T-helper 2 cell (primary cell): ENCODE data around the gene HRC.
"Not testable (repeated sequence)": the region's sequence is repeated elsewhere in the genome, so short reads cannot be mapped to it uniquely, and the experiment has no call there.

Source experiments
- DNase-seq, 5 experiments: peaks; one replicate each; pipeline versions ENCODE4 v3.0.0 to v3.0.0-alpha.2; 2012 to 2022
- total RNA-seq, 2 donors: gene quantifications; one replicate each; lab custom pipeline; 2026; lab: John Stamatoyannopoulos, UW

HRC gene, protein sequence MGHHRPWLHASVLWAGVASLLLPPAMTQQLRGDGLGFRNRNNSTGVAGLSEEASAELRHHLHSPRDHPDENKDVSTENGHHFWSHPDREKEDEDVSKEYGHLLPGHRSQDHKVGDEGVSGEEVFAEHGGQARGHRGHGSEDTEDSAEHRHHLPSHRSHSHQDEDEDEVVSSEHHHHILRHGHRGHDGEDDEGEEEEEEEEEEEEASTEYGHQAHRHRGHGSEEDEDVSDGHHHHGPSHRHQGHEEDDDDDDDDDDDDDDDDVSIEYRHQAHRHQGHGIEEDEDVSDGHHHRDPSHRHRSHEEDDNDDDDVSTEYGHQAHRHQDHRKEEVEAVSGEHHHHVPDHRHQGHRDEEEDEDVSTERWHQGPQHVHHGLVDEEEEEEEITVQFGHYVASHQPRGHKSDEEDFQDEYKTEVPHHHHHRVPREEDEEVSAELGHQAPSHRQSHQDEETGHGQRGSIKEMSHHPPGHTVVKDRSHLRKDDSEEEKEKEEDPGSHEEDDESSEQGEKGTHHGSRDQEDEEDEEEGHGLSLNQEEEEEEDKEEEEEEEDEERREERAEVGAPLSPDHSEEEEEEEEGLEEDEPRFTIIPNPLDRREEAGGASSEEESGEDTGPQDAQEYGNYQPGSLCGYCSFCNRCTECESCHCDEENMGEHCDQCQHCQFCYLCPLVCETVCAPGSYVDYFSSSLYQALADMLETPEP
- total RNA-seq = 0 reads per million in 2 donors

DNA sequence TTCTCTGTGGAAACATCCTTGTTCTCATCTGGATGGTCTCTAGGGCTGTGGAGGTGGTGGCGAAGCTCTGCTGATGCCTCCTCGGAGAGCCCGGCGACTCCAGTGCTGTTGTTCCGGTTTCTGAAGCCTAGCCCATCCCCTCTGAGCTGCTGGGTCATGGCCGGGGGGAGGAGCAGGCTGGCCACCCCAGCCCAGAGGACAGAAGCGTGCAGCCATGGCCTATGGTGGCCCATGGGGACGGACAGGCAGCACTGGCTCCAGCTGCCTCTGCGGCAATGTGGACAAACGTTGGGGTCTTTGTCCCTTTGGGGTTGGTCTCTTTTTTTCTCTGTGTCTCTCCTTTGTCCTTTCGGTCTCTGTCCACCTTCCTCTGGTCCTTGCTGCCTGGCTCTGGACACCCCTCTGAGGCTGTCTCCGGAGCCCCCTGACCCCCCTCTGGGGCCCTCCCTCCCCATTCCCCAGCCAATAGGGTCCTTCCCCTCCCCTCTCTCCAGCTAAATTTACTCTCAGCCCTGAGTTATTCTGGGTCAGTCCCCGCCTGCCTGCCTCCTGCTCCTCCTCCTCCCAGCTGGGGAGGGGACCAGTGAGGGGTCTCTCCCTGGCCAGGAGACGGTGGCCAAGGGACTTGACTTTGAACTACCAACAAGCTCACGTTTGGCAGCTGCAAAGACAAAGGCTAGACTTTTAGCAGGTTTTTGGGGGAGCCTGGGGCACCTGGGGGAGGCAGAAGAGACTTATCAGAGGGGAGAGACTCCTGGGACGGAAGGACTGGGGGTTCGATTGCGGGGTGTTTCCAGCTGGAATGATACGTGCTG lies at the start of gene HRC:
Gene HRC (minus strand): TSS at position 392 of the 815 bp plus-strand sequence. CDS start 159 bp downstream, at position 233.
- no peak for DNase-seq

DNA sequence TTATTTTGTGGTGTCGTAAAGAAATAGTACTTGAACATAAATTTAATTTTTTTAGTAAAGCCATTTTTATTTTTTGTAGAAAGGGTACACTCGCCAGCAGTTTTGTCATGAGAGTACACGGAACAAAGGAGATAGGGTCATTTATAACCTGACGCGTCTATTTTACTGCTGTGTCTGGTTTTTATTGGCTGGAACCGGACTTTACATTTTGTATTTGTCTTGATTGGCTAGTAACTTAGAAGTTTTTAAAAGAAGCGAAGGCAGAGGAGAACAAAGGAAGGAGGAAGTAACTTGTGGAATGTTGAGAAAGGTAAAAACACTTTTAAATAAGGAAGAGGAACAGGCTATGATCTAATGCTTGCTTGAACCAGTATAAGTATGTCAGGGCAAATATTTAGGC lies 45.8 kb upstream of the HRC start:
- no peak for DNase-seq

DNA sequence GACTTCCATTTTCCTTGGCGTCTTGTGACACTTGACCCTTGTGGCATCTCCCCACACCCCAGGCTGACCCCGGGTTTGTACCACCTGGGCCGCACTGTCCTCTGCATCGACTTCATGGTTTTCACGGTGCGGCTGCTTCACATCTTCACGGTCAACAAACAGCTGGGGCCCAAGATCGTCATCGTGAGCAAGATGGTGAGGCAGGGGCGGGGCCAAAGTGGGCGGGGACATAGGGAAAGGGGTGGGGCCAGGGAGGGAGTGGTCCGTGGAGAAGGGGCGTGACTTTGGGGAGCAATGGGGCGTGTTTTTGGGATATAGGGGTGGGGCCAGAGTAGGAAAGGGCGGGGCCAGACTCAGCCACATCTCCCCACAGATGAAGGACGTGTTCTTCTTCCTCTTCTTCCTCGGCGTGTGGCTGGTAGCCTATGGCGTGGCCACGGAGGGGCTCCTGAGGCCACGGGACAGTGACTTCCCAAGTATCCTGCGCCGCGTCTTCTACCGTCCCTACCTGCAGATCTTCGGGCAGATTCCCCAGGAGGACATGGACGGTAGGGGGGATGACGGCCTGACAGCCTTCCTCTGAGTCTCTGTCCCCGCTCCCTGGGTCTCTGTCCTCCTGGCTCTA lies 45.2 kb upstream of the HRC start:
- DNase-seq = no peak

DNA sequence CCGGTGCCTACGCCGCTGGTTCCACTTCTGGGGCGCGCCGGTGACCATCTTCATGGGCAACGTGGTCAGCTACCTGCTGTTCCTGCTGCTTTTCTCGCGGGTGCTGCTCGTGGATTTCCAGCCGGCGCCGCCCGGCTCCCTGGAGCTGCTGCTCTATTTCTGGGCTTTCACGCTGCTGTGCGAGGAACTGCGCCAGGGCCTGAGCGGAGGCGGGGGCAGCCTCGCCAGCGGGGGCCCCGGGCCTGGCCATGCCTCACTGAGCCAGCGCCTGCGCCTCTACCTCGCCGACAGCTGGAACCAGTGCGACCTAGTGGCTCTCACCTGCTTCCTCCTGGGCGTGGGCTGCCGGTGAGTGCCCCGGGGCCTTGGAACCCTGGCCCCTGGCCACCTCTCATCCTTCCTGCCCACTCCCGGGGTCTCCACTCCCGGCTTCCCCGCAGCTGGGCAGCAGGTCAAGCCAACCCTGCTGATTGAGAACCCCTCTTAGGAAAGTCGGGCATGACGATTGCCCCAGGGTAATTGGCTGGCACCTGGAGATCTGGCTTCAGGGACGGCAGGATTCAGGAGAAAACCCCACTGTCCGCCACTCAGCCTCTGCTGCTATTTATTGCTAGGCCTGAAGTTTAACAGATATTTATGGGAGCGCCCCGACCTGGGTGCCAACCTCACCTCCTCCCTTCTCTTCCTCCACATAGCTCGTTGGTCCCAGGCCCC lies 41.5 kb upstream of the HRC start:
- DNase-seq = no peak

DNA sequence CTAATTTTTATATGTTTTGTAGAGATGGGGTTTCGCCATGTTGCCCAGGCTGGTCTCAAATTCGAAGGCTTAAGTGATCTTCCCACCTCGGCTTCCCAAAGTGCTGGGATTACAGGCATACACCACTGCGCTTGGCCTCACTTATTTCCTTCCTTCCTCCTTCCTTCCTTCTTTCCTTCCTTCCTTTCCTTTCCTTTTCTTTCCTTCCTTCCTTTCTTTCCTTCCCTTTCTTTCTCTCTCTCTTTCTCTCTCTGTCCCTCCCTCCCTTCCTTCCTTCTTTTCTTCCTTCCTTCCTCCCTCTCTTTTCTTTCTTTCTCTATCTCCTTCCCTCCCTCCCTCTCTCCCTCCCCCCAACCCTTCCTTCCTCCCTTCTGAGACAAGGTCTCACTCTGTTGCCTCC lies 39.2 kb upstream of the HRC start:
- no peak for DNase-seq

DNA sequence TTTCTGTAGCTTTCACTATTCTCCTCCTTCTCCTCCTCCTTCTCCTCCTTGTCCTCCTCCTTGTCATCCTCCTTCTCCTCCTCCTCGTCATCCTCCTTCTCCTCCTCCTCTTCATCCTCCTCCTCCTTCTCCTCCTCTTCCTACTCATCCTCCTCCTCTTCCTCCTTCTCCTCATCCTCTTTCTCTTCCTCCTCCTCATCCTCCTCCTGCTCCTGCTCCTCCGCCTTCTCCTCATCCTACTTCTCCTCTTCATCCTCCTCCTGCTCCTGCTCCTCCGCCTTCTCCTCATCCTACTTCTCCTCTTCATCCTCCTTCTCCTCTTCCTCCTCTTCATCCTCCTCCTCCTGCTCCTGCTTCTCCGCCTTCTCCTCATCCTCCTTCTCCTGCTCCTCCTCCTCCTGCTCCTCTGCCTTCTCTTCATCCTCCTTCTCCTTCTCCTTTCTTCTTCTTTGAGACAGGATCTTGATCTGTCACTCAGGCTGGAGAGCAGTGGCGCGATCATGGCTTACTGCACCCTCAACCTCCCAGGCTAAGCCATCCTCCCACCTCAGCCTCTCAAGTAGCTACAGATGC lies 38.7 kb upstream of the HRC start:
- DNase-seq = no peak

DNA sequence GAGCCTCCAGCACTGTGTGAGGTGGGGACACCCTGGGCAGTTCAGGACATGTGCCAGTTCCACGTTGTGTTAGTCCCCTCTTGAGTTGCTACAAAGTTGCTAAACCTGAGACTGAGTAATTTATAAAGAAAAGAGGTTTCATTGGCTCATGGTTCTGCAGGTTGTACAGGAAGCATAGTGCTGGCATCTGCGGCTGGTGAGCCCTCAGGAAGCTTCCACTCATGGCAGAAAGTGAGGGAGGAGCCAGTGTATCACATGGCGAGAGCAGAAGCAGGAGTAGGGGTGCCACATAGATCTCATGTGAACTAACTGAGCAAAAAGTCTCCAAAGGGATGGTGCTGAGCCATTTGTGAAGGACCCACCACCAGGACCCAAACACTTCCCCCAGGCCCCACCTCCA lies 35.6 kb upstream of the HRC start:
- no peak for DNase-seq

DNA sequence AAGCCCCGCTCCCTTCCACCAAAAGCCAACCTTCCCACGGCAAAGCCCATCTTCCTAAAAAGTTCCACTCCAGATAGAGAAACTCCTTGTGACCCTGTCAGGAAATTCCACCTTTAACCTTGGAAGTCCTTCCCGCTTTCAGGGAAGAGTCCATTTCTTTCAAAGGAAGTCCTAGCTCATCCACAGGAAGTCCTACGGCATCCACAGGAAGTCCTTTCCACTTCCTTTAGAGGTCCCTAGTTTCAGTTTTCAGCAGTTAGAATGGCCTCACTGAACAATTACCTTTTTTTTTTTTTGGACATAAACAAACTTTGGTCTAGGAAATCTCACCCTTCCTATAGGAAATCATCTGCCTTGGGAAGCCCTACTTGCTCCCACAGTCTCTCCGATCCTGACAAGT lies 34.1 kb upstream of the HRC start:
- DNase-seq = no peak

DNA sequence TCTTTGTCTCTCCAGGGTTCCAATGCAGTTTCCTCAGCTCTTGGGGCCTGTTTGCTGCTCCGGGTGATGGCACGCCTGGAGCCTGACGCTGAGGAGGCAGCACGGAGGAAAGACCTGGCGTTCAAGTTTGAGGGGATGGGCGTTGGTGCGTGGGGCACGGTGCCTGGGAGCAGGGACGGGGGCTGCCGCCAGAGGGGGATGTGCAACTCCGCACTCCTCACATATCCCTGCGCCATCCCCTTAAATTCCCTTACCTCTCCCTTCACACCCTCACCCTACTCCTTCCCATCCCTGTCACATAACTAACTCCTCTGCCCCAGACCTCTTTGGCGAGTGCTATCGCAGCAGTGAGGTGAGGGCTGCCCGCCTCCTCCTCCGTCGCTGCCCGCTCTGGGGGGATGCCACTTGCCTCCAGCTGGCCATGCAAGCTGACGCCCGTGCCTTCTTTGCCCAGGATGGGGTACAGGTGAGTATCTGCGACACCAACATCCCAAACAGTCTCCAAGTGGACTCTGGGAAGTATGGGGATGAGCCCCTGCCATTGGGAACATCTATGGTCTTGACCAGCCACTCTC lies 33.5 kb upstream of the HRC start:
- DNase-seq = no peak

DNA sequence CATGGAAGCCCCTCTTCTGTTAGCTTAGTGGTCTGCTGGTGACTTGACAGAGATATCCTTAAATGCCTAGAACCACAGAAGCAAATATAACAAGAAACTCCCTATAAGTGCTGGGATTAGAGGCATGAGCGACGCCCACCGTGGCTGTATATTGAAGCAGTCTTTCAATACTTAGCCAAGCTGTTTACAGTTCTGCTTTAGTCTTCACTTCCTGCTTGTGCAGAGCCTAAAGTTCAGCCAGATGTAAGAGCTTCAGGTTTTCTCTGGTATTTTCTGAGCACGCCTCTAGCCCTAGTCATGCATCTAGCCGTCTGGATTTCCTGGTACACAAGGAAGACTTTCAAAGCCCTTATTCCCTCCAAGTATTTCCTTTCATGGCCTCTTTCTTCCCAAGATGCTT lies 30.9 kb upstream of the HRC start:
- no peak for DNase-seq

DNA sequence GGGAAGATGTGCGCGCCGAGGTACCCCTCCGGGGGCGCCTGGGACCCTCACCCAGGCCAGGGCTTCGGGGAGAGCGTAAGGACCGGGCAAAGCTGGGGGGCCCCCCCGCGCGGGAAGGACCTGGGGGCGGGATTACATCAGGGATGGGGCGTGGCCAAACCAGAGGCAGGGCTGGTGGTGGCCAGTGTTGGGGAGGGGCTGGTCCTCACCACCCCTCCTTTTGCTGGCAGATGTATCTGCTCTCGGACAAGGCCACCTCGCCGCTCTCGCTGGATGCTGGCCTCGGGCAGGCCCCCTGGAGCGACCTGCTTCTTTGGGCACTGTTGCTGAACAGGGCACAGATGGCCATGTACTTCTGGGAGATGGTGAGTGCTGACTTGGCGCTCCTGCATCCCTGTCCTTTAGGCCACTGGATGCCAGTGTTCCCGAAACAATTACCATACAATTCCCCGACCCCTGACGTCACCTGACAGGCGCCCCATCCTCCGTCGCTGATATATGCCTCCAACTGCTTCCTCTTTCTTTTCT lies 27.7 kb upstream of the HRC start:
- no peak for DNase-seq

DNA sequence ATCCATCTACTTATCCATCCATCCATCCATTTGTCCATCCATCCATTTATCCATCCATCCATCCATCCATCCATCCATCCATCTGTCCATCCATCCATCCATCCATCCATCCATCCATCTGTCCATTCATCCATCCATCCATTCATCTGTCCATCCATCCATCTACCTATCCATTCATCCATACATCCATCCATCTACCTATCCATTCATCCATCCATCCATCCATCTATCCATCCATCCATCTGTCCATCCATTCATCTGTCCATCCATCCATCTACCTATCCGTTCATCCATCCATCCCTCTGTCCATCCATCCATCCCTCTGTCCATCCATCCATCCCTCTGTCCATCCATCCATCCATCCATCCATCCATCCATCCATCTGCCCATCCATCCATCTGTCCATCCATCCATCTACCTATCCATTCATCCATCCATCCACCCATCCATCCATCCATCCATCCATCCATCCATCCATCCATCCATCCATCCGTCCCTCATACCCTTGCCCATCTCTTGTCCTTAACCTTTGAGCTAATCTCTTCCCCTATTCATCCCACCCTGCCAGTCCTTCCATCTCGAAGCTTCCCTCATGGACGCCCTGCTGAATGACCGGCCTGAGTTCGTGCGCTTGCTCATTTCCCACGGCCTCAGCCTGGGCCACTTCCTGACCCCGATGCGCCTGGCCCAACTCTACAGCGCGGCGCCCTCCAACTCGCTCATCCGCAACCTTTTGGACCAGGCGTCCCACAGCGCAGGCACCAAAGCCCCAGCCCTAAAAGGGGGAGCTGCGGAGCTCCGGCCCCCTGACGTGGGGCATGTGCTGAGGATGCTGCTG lies 27.0 kb upstream of the HRC start:
- DNase-seq = not testable (repeated sequence)

DNA sequence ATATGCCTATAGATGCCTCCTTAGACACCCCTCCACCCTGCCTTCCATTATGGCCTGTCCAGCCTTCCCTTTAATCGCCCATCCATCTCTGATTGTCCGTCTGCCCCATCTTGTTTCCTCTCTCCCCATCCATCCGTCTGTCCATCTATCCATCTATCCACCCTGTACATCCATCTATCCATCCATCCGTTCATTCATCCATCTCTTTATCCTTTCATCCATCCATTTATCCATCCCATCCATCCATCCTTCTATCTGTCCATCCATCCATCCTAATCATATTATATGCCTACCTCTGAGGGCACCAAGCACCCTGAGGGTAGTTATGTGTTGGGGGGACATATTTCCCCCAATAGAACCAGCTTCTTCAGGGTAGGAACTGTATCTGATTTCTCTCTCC lies 25.5 kb upstream of the HRC start:
- DNase-seq = no peak

DNA sequence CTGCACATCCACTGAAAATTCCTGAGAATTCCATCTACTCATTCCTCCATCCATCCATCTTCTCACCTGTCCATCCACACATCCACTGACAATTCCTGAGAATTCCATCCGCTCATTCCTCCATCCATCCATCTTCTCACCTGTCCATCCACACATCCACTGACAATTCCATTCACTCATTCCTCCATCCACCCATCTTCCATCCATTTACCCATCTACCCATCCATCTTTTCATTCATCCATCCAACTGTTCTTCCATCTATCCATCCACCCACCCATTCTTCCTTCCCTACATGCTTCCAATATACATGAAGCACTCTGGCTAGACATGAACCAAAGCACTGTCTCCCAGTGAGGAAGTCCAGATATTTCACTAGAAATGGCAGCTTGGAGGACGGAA lies 18.0 kb upstream of the HRC start:
- DNase-seq = no peak

DNA sequence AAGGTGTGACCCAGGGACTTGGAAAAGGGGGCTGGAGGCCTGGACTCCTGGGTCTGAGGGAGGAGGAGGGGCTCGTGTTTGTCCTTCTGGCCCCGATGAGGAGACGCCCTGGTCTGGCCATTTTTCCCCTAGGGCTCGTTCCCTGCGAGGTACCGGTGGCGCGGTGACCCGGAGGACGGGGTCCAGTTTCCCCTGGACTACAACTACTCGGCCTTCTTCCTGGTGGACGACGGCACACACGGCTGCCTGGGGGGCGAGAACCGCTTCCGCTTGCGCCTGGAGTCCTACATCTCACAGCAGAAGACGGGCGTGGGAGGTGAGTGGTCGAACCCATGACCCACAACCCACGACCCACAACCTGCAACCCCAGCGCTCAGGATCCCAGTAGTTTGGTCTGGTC lies 13.2 kb upstream of the HRC start:
- DNase-seq = no peak

DNA sequence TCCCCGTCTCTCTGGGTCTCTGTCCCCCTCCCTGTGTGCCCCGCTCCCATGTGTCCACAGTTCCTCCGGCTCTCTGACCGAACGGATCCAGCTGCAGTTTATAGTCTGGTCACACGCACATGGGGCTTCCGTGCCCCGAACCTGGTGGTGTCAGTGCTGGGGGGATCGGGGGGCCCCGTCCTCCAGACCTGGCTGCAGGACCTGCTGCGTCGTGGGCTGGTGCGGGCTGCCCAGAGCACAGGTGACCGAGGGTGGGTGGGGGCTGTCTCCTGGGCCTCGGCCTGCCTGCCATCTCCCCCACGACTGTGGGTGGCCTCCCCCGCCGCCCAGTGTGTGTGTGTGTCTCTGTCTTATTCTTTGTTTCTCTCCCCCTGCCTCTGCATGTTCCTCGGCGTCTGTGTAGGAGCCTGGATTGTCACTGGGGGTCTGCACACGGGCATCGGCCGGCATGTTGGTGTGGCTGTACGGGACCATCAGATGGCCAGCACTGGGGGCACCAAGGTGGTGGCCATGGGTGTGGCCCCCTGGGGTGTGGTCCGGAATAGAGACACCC lies 12.7 kb upstream of the HRC start:
- no peak for DNase-seq

DNA sequence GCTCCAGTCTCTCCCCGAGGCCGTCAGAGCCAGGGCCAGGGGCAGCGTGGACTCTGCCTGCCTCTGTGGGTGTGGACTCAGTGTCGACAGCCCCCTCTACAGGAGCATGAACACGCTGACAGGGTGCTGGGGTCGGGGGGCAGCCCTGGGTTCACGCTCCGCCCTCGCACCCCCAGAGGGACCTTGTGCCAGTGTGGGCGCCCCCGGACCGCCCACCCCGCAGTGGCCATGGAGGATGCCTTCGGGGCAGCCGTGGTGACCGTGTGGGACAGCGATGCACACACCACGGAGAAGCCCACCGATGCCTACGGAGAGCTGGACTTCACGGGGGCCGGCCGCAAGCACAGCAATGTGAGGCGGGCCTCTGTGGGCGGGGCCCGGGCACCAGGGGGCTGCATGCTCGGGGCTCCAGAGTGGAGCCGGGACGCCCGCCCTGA lies 10.7 kb upstream of the HRC start:
- DNase-seq = no peak

DNA sequence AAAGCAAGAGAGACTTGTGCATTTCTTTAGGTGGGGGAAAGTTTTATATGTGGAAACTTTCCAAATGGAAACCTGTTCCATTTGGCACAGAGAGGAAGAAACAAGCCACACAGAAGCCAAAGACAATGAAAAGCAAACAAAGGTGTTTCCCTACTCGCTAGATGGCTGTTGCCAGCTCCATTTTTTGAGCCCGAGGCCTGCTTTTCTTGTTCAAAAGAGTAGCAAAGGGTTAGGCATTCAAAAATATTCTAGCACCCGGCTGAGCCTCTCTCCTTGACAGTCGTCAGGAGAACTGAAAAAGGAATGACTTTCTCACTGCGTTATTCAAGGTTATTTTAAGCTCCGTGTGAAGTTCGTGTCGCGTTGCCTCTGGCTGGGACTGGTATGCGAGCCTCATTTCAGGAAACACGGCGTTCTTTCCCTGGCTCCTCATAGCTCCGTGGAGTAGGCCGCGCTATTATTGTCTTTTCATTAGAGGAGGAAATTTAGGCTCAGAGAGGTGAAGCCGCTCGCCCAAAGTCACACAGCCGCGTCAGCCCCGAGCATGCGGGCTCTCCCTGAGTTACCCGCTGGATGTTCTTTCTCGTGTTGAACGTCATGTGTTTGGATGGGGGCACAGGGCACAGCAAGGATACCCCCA lies 10.0 kb upstream of the HRC start:
- DNase-seq = no peak

DNA sequence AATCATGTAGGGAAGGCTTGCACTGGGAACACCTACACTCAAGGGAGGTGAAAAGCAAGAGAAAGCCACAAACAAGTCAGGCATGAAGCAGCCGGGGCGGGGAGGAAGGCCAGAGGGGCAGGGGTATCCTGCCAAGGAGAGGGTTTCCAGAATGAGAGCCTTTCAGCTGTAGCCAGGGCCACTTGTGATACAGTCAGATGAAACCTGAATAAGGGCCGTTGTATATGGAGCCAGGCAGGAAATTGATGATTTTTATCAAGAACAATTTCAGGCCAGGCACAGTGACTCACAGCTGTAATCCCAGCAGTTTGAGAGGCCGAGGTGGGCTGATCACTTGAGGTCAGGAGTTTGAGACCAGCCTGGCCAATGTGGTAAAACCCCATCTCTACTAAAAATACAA lies 6.8 kb upstream of the HRC start:
- no peak for DNase-seq
